Activated naive CD4-positive, alpha-beta T cell treated with anti-CD3 and anti-CD28 coated beads, Interleukin-2, amount 50 U/mL, for 16 hours (primary cell): ENCODE measurements around the gene MMS19.
"Not testable (repeated sequence)": the region's sequence is repeated elsewhere in the genome, so short reads cannot be mapped to it uniquely, and the experiment has no call there.

ENCODE experiments used
- DNase-seq: peaks from one replicate; pipeline ENCODE4 v3.0.0-alpha.2; 2020

Gene MMS19

DNA sequence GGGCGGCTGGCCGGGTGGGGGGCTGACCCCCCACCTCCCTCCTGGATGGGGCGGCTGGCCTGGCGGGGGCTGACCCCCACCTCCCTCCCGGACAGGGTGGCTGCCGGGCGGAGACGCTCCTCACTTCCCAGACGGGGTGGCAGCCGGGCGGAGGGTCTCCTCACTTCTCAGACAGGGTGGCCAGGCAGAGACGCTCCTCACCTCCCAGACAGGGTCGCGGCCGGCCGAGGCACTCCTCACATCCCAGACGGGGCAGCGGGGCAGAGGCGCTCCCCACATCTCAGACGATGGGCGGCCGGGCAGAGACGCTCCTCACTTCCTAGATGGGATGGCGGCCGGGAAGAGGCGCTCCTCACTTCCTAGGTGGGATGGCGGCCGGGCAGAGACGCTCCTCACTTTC, 30.7 kb upstream of the MMS19 start:
- DNase-seq, result not testable (repeated sequence)

- DNase-seq, result no peak
Measured at GRCh38 chr10:97525683-97526110, 27.5 kb upstream of the MMS19 start.

GRCh38 chr10:97525086-97525485, 26.9 kb upstream of the MMS19 start:
- DNase-seq, result no peak

DNA sequence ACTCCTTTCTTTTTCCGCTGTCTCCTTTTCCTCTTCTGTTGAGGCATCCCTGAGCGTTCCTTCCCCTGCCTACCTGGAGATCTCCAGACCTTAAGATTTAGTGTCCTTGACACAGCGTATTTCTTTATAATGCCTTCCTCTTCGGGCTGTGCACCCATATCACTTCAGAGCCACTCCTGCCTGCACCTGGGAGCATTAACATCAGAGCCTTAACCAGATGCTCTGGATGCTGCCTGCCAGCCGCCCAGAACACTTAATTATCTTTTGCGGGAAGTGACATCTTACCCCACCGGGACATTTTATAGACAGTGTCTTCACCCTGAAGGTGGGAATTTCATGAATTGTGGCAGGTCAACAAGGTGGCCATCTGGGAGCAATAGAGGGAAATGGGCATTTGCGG, 24.7 kb upstream of the MMS19 start:
- DNase-seq, result no peak

- no peak for DNase-seq
Measured at GRCh38 chr10:97522071-97522470, 23.8 kb upstream of the MMS19 start.

DNA sequence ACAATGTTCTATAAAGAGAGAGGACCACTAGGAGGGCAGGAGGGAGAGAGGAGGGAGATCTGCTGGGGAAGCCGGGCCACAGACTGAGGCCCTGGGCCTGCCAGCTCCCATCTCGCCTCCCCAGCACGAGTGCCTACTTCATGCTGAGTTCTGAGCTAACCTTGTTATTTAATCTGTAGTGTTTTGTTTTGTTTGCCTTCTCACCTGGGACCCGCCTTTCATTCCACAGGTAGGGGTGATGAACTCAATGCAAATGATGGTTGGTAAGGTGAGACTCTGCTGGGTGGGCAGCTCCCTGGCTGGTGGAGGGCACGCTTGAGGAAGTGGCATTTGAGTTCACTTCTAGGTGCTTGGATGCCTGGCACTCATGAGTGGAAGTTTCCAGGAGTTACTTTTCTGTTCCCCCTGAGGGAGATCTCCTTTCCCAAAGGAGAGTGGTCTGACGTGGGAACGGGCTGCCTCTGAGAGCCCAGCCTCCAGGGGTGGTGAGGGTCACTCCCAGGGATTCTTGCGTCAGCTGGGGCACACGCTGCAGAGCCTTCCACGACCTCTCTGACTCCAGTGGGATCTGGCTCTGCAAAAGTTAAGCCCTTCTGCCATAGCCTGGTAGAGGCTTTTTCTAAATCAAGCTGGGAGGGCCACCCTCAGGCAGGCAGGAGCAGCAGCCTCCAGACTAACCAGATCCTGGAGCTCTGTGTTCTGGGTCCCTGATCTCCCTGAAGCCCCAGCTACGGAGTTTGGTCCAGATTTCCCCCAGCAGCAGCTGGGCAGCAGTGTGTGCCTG, 22.9 kb upstream of the MMS19 start:
- no peak for DNase-seq

DNA sequence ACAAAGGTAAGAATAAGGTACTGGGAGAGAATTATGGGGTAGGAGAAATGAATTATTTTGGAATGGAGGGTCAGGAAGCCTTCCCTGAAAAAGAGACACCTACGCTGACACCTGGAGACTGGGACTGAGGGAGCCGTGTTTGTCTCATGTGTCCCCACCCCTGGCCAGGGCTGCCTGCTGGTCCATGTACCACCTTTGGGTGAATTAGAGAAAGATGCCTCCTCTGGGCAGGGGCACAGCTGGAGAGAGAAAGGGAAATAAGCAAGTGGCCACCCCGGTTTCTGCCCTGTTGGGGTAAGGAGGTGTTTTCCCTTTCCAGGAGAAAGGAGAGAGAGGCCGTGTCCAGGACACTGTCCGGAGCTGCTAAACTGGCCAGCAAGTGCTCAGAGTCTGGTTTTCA, 22.3 kb upstream of the MMS19 start:
- DNase-seq, result no peak

DNA sequence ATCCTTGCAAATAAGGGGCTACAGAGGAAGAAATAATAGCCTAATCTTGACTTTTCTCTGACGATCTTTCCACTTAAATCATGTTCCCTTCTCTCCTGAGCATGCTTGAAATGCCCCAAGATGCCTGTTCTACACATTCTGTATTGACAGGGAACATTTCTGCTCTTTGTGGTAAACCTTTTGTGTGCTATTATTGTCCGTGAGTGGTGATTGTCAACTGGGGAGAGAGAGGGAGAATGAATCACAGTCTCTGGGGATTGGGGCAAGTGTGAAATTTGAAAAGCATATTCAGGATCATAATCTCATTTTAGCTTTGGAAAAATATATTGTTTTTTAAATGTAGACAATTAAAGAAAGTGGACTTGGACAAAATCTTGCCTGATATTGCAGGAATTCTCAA, 21.1 kb upstream of the MMS19 start:
- DNase-seq, result no peak

GRCh38 chr10:97518301-97519043, 20.2 kb upstream of the MMS19 start:
- DNase-seq, result no peak

GRCh38 chr10:97517778-97518300, 19.6 kb upstream of the MMS19 start:
- DNase-seq, result no peak

GRCh38 chr10:97517096-97517750, 19.0 kb upstream of the MMS19 start:
- no peak for DNase-seq

- no peak for DNase-seq
Measured at GRCh38 chr10:97515271-97515978, 17.2 kb upstream of the MMS19 start.

- DNase-seq, result no peak
Measured at GRCh38 chr10:97514344-97514743, 16.1 kb upstream of the MMS19 start.

GRCh38 chr10:97512993-97513392, 14.8 kb upstream of the MMS19 start:
- DNase-seq, result no peak

- no peak for DNase-seq
Measured at GRCh38 chr10:97511711-97512440, 13.7 kb upstream of the MMS19 start.

GRCh38 chr10:97510686-97511085, 12.5 kb upstream of the MMS19 start:
- no peak for DNase-seq

DNA sequence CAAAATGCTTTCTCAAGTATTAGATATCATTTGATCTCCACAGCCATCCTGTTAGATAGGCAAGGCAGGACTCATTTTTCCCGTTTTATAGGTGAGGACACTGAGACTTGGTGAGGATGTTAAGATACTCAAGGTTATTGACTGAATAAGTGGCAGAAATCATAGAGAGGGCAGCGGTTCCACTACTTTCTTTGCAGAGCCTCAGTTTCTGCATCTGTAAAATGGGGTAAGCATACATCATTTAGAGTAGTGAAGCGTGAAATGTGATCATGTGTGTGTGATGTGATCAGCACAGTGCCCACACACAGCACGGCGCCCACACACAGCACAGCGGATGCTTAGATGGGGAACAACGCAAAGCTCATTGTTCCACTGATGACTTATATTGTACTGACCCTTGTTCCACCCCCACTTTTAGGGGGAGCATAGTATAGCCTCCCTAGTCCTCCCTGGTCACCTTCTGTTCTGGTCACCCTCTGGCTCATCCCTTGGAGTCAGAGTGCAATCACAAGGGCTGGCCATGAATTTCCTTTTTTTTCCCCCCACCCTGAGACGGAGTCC, 11.0 kb upstream of the MMS19 start:
- no peak for DNase-seq

DNA sequence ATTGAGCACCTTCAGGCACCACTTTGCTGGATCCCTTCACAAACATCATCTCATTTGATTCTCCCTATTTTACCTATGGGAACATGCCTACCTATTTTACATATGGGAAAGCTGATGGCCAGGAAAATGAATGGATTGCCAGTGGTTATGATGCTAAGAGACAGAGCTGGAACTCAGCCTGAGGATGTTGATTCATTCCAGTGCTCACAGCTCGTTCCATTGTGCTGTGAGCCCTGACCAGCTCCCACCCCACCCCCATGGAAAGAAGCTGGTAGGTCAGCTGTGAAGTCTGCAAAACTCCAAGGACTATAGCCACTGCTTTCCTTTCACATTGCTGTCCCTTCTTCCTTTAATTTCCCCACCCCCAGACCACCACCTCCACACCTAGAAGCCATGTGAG, 10.1 kb upstream of the MMS19 start:
- DNase-seq, result no peak

- no peak for DNase-seq
Measured at GRCh38 chr10:97506199-97506991, 8.2 kb upstream of the MMS19 start.

DNA sequence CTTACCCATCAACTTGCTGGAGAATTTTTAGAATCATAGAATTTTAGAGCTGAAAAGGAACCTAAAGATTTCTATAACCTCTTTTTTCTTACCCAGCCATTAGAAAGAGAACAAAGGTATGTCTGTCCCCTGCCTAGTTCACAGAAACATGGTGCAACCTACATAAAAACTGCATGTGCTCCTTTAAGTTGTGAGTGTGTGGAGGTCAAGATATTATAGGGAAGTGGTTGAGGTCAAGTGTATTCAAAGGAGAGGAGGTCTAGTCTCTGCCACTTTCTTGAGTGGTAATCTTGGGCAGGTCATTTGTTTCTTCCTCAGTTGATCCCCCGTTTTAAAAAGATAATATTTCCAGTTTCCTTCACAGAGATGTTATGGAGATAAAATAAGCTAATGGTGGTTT, 6.9 kb upstream of the MMS19 start:
- DNase-seq, result no peak

GRCh38 chr10:97503406-97503805, 5.2 kb upstream of the MMS19 start:
- no peak for DNase-seq
